Measurements from ENCODE around the gene CAPZB.

GRCh38 chr1:19392221-19392620 lies 93.1 kb downstream of the CAPZB start:
- TF ChIP-seq, protein P1, sequence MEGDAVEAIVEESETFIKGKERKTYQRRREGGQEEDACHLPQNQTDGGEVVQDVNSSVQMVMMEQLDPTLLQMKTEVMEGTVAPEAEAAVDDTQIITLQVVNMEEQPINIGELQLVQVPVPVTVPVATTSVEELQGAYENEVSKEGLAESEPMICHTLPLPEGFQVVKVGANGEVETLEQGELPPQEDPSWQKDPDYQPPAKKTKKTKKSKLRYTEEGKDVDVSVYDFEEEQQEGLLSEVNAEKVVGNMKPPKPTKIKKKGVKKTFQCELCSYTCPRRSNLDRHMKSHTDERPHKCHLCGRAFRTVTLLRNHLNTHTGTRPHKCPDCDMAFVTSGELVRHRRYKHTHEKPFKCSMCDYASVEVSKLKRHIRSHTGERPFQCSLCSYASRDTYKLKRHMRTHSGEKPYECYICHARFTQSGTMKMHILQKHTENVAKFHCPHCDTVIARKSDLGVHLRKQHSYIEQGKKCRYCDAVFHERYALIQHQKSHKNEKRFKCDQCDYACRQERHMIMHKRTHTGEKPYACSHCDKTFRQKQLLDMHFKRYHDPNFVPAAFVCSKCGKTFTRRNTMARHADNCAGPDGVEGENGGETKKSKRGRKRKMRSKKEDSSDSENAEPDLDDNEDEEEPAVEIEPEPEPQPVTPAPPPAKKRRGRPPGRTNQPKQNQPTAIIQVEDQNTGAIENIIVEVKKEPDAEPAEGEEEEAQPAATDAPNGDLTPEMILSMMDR (IDR thresholded peaks at IDR 0.05): no peak
- TF ChIP-seq POLR2A (IDR thresholded peaks at IDR 0.05): no peak

Data from lower leg skin (tissue), 3 donors.